GM21529 (cell line): ENCODE measurements around the gene FILIP1.

ENCODE experiments used
- ATAC-seq: cut with Tn5 transposase; IDR thresholded peaks from one replicate; pipeline ENCODE4 v1.9.1; 2021; ENCODE audit not compliant: unreplicated experiment

Gene FILIP1

GRCh38 chr6:75382634-75382900 lies 111.0 kb downstream of the FILIP1 start:
- no peak for ATAC-seq

GRCh38 chr6:75381877-75382633 lies 111.5 kb downstream of the FILIP1 start:
- no peak for ATAC-seq

GRCh38 chr6:75379536-75379935 lies 114.1 kb downstream of the FILIP1 start:
- no peak for ATAC-seq

GRCh38 chr6:75378101-75378500 lies 115.5 kb downstream of the FILIP1 start:
- ATAC-seq: no peak

GRCh38 chr6:75377386-75377785 lies 116.2 kb downstream of the FILIP1 start:
- ATAC-seq: no peak

- no peak for ATAC-seq
Measured at GRCh38 chr6:75376347-75377024, 117.1 kb downstream of the FILIP1 start.

- ATAC-seq: no peak
Measured at GRCh38 chr6:75374961-75375400, 118.6 kb downstream of the FILIP1 start.

- ATAC-seq: no peak
Measured at GRCh38 chr6:75372884-75373283, 120.7 kb downstream of the FILIP1 start.

- ATAC-seq: no peak
Measured at GRCh38 chr6:75370011-75370410, 123.6 kb downstream of the FILIP1 start.

GRCh38 chr6:75368864-75369402 lies 124.7 kb downstream of the FILIP1 start:
- no peak for ATAC-seq

- peak; percentile 67 for ATAC-seq
Measured at GRCh38 chr6:75368151-75368779, 125.3 kb downstream of the FILIP1 start.

GRCh38 chr6:75363304-75363703 lies 130.3 kb downstream of the FILIP1 start:
- ATAC-seq: no peak

GRCh38 chr6:75353644-75354043 lies 140.0 kb downstream of the FILIP1 start:
- no peak for ATAC-seq

- no peak for ATAC-seq
Measured at GRCh38 chr6:75351570-75351969, 142.0 kb downstream of the FILIP1 start.

- ATAC-seq: no peak
Measured at GRCh38 chr6:75350808-75351207, 142.8 kb downstream of the FILIP1 start.

- no peak for ATAC-seq
Measured at GRCh38 chr6:75350156-75350555, 143.4 kb downstream of the FILIP1 start.

- peak; percentile 47 for ATAC-seq
Measured at GRCh38 chr6:75349262-75349984, 144.2 kb downstream of the FILIP1 start.

GRCh38 chr6:75348882-75349261 lies 144.7 kb downstream of the FILIP1 start:
- no peak for ATAC-seq

GRCh38 chr6:75347898-75348610 lies 145.5 kb downstream of the FILIP1 start:
- ATAC-seq: no peak

GRCh38 chr6:75345413-75345812 lies 148.2 kb downstream of the FILIP1 start:
- ATAC-seq: no peak

GRCh38 chr6:75344455-75344854 lies 149.1 kb downstream of the FILIP1 start:
- ATAC-seq: no peak
